HepG2 (cell line): ENCODE data around the gene CFL1. TPM values are rescaled to one million over a fixed set of nuclear protein-coding genes. Genes with fewer than 3 reads are reported as not detected.

Experiments used
- ATM ChIP-seq: fragments of 450-650 bp; IDR thresholded peaks from 2 replicates; pipeline ENCODE4 v1.7.1; 2017; ENCODE audit warnings: mild to moderate bottlenecking, borderline replicate concordance
- FUBP1 ChIP-seq: sonication (generic); formaldehyde crosslinking; IDR thresholded peaks from 2 replicates; pipeline ENCODE4 v1.5.1; 2020; ENCODE audit warnings: missing genetic modification reagents, mild to moderate bottlenecking, borderline replicate concordance
- GATAD1 ChIP-seq: IDR thresholded peaks from 2 replicates; pipeline ENCODE4 v1.6.1; 2016; ENCODE audit warnings: missing genetic modification reagents, missing compliant biosample characterization
- NCOR1 ChIP-seq: fragments of 200-600 bp; sonication (generic); IDR thresholded peaks from 2 replicates; pipeline ENCODE4 v1.7.0; 2017; ENCODE audit warnings: antibody characterized with exemption, low read length, borderline replicate concordance
- NFE2 ChIP-seq: sonication (generic); formaldehyde crosslinking; IDR thresholded peaks from 2 replicates; pipeline ENCODE4 v1.4.0; 2020; ENCODE audit warnings: missing genetic modification reagents
- RBFOX2 ChIP-seq: fragments of 200-400 bp; formaldehyde crosslinking; IDR thresholded peaks from 2 replicates; pipeline ENCODE4 v1.6.1; 2017; ENCODE audit warnings: low read depth, mild to moderate bottlenecking, low read length
- SALL1 ChIP-seq: sonication (generic); formaldehyde crosslinking; IDR thresholded peaks from 2 replicates; pipeline ENCODE4 v1.8.0; 2022; ENCODE audit warnings: mild to moderate bottlenecking, missing genetic modification reagents
- SKI ChIP-seq: fragments of 450-650 bp; IDR thresholded peaks from one replicate; pipeline ENCODE4 v1.6.1; 2018; ENCODE audit warnings: mild to moderate bottlenecking; ENCODE audit not compliant: partially characterized antibody
- SRY ChIP-seq: sonication (generic); formaldehyde crosslinking; IDR thresholded peaks from 2 replicates; pipeline ENCODE4 v1.8.0; 2022; ENCODE audit warnings: mild to moderate bottlenecking, missing genetic modification reagents
- ZFX ChIP-seq: sonication (generic); formaldehyde crosslinking; IDR thresholded peaks from 2 replicates; pipeline ENCODE4 v1.4.0; 2020; ENCODE audit warnings: mild to moderate bottlenecking, low read depth, missing genetic modification reagents, moderate library complexity
- ZNF232 ChIP-seq: sonication (generic); formaldehyde crosslinking; IDR thresholded peaks from 2 replicates; pipeline ENCODE4 v1.4.0; 2020; ENCODE audit warnings: missing genetic modification reagents, borderline replicate concordance
- ZNF333 ChIP-seq: sonication (generic); formaldehyde crosslinking; IDR thresholded peaks from 2 replicates; pipeline ENCODE4 v1.4.0; 2020; ENCODE audit warnings: mild to moderate bottlenecking, missing genetic modification reagents, borderline replicate concordance
- ZNF484 ChIP-seq: sonication (generic); formaldehyde crosslinking; IDR thresholded peaks from 2 replicates; pipeline ENCODE4 v1.5.1; 2020; ENCODE audit warnings: mild to moderate bottlenecking, low read depth, missing genetic modification reagents, borderline replicate concordance
- ZNF512B ChIP-seq: sonication (generic); formaldehyde crosslinking; IDR thresholded peaks from 2 replicates; pipeline ENCODE4 v1.5.1; 2020; ENCODE audit warnings: missing genetic modification reagents, mild to moderate bottlenecking, borderline replicate concordance
- ZNF530 ChIP-seq: sonication (generic); formaldehyde crosslinking; IDR thresholded peaks from 2 replicates; pipeline ENCODE4 v1.5.0; 2020; ENCODE audit warnings: low read depth, mild to moderate bottlenecking, missing genetic modification reagents
- ZNF747 ChIP-seq: sonication (generic); formaldehyde crosslinking; IDR thresholded peaks from 2 replicates; pipeline ENCODE4 v1.8.1; 2023; ENCODE audit warnings: missing genetic modification reagents, mild to moderate bottlenecking, borderline replicate concordance
- ZSCAN21 ChIP-seq: sonication (generic); formaldehyde crosslinking; IDR thresholded peaks from 2 replicates; pipeline ENCODE4 v1.8.0; 2022; ENCODE audit warnings: mild to moderate bottlenecking, missing genetic modification reagents, moderate library complexity, borderline replicate concordance
- ZZZ3 ChIP-seq: sonication (generic); formaldehyde crosslinking; IDR thresholded peaks from 2 replicates; pipeline ENCODE4 v1.4.0; 2020; ENCODE audit warnings: missing genetic modification reagents, mild to moderate bottlenecking, borderline replicate concordance
- polyA plus RNA-seq, 8 experiments: library from polyadenylated mRNA; depleted of rRNA in 3 of 8; stranded (reverse) in 7 of 8; unstranded in 1 of 8; fragments of >200 nt; fragmentation: Illumina TruSeq in 4 of 8; extraction: Trizol in 4 of 8; gene quantifications; 2 replicates each; pipeline versions ENCODE4 v1.2.1 to v1.2.3, GENCODE V29; 2011 to 2016; ENCODE audit warnings: low read depth in 4 of 8, missing spikeins in 1 of 8, mixed read lengths in 1 of 8; ENCODE audit not compliant: insufficient read depth in 1 of 8
- total RNA-seq, 5 experiments: library from RNA; depleted of rRNA; stranded (reverse); fragments of >200 nt; fragmentation: Illumina TruSeq; extraction: Trizol; gene quantifications; 2 replicates each; pipeline ENCODE4 v1.2.3, GENCODE V29; 2016; ENCODE audit warnings: low read depth in 1 of 5
- TF ChIP-seq, protein P1 (sequence below): sonication (generic); formaldehyde crosslinking; IDR thresholded peaks from 2 replicates; pipeline ENCODE4 v1.9.0; 2022; ENCODE audit warnings: missing genetic modification reagents, mild to moderate bottlenecking, borderline replicate concordance
- TF ChIP-seq, protein P2 (sequence below), 2 experiments: sonication (generic) in 1 of 2; formaldehyde crosslinking in 1 of 2; IDR thresholded peaks; 2 replicates each; pipeline versions ENCODE4 v1.4.0 to v1.6.1; 2018 to 2020; ENCODE audit warnings: missing genetic modification reagents in 2 of 2, borderline replicate concordance in 1 of 2, low read depth in 1 of 2, mild to moderate bottlenecking in 1 of 2, missing biosample characterization in 1 of 2

CFL1 gene
- total and polyA plus RNA-seq, 2 of the 13 experiments (the other 11 are each of a cell fraction or from before 2014, with no cell fraction given) = 379 to 383 TPM

DNA sequence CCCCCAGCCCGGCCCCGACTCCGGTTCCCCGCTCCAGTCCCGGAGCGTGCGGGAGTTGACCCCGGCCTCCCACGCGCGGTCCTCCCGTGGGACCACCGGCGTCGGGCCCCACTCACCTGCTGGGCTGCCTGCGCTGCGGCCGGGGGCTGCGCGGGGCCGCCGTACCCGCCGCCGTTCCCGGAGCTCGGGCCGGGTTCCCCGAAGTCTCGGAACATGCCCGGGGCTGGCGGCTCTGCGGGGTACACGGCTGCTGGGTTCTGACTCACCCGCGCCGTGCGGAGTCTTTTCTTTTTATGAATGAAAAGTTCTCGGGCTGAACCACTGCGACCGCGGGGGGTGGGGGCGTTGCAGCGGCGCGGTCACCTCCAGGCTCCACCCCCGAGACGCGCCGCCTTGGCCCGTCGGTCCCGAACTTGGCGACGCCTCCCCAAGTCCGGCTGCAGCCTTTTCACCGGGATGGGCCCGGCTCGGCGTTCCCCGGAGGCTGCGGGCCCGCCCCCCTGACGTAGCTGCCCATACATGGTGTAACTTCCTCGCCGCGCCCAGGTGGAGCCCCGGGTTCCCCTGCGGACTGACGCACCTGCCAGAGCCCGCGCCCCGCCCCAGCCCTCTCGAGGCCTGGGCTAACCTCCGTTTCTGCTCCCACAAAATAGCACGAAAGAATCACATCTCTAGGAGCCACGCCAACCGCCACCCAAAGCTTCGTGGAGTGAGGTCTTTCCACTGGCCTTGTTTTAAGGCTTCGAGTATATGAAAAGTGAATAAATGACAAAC, 42.3 kb upstream of the CFL1 start, which contains the start of gene FOSL1 (continued):
- TF ChIP-seq ZNF512B (CRISPR knock-in tag) (no peak), SALL1 (CRISPR knock-in tag) (peak; percentile 47; the same call in 1 of the 2 replicates), NCOR1 (no peak), ZFX (CRISPR knock-in tag) (no peak; the same call in 1 of the 2 replicates), ZNF747 (peak; percentile 32; the same call in 1 of the 2 replicates), ZZZ3 (no peak), ZSCAN21 (no peak), GATAD1 (CRISPR knock-in tag) (no peak), SRY (CRISPR knock-in tag) (0 out of 2 replicates have a peak, but pooled peaks have one; percentile 38), SKI (peak; percentile 66), FUBP1 (CRISPR knock-in tag) (no peak), ZNF530 (CRISPR knock-in tag) (no peak), RBFOX2 (peak; percentile 87), ZNF232 (no peak), ZNF484 (CRISPR knock-in tag) (no peak), ATM (no peak), ZNF333 (CRISPR knock-in tag) (no peak), NFE2 (CRISPR knock-in tag) (no peak)
- TF ChIP-seq, protein P1, sequence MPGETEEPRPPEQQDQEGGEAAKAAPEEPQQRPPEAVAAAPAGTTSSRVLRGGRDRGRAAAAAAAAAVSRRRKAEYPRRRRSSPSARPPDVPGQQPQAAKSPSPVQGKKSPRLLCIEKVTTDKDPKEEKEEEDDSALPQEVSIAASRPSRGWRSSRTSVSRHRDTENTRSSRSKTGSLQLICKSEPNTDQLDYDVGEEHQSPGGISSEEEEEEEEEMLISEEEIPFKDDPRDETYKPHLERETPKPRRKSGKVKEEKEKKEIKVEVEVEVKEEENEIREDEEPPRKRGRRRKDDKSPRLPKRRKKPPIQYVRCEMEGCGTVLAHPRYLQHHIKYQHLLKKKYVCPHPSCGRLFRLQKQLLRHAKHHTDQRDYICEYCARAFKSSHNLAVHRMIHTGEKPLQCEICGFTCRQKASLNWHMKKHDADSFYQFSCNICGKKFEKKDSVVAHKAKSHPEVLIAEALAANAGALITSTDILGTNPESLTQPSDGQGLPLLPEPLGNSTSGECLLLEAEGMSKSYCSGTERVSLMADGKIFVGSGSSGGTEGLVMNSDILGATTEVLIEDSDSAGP (CRISPR knock-in tag) = no peak
- TF ChIP-seq, protein P2, sequence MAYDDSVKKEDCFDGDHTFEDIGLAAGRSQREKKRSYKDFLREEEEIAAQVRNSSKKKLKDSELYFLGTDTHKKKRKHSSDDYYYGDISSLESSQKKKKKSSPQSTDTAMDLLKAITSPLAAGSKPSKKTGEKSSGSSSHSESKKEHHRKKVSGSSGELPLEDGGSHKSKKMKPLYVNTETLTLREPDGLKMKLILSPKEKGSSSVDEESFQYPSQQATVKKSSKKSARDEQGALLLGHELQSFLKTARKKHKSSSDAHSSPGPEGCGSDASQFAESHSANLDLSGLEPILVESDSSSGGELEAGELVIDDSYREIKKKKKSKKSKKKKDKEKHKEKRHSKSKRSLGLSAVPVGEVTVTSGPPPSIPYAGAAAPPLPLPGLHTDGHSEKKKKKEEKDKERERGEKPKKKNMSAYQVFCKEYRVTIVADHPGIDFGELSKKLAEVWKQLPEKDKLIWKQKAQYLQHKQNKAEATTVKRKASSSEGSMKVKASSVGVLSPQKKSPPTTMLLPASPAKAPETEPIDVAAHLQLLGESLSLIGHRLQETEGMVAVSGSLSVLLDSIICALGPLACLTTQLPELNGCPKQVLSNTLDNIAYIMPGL (CRISPR knock-in tag; IDR thresholded peaks at IDR 0.05; ENCODE audit: borderline replicate concordance in 1 of 2, low read depth in 1 of 2) = no peak; a peak in 1 of 4 replicates
